ENCODE results near the gene PTPRE. TPM values are rescaled to one million over a fixed set of nuclear protein-coding genes. Genes with fewer than 3 reads are reported as not detected.
"Not testable (repeated sequence)": the region's sequence is repeated elsewhere in the genome, so short reads cannot be mapped to it uniquely, and the experiment has no call there.

The PTPRE gene
- total RNA-seq, 1 donor from 2014 or later, result 20.4 TPM

DNA sequence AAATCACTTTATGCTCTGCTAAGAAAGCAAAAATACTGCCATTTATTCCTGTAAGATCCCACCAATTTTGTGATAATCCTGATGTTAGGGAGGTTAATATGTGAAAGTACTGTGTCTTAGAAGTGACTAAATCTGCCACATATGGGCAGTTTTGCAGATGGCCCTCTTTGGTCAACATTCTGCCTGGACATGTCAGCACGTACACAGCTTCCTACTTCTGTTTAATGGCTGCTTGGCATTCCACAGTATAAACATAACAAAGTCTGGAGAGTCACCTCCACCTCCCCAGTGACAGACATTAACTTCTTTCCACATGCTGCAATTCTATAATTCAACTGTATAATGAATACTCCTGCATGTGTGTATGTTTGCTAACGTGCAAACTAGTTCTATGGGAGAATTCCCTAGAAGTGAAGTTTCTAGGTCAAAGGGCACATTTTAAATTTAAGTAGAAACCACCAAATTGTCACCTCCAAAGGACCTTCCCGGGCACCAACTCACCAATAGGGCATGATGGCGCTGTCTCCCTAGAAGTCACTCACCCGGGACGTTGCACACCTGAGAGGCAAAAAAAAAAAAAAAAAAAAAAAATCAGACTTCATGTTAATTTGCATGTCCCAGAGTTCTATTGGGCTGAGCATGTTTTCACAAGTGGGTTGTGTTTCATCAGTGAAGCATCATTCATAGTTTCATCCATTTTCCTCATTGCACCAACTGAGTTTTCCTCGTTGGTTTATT is 180.4 kb downstream of the PTPRE start:
- intact Hi-C loops (cut with micrococcal nuclease), result no loop called here

DNA sequence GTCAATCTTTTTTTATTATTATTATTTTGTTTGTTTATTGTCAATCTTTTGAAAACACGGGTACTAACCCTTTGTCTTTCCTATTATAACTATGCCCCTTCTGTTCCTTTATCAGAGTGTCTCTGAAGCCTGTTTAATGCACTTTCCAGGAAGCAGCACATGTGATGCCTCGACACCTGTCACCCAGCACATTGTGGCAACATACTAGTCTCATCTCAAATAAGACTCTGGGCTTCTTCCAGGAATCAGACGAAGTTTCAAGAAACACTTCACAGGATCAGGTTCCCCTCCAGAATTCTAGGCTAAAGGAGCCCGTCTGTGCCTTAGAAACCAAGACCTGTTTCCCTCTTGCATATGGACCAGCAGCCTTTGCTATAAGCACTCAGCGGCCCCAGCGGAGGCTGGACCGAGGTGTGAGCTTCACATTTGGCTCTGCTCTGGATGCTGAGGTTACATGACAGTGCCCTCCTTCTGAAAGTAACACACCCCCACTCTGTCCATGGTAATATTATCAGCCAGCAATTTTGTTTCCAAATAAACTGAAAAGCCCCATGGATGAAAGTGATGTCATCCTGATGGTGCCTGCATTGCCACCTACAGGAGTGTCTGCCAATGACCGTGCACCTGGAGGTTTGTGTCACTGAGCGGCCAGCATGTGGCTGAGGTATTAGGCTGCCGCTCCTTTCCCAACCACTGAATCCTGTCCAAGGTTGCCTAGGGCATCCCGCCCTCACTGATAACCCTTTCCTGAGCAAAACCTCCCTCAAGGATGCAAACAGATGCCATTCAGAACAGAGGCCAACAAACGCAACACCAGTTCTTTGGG is 181.2 kb downstream of the PTPRE start:
- intact Hi-C loops (cut with micrococcal nuclease), result no loop called here

DNA sequence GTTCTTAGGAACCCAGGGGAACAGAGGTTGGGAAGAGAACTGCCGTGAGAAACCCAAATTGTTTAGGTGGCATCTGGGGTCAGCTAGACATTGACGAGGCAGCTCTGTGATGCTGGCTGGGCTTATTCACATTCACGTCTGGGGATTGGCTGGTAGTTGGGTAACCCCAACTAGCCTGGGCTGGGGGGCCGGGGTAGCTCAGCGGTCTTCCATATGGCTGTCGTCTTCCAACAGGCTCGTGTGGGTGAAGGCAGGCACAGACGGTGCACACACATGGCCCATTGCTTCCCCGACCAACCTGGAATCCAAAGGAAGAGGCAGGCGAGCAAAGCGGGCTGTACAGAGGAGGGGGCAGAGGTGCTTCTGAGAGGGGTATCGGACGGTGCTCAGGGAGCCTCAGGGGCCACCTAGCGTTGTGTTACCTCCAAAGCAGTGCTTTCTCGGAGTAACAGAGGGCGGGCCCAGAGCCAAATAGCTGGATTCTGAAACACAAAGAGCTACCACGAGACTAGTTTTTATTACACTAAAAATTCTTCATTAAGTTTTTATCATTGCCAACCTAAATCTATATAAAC is 184.8 kb downstream of the PTPRE start:
- intact Hi-C loops (cut with micrococcal nuclease), result no loop called here

DNA sequence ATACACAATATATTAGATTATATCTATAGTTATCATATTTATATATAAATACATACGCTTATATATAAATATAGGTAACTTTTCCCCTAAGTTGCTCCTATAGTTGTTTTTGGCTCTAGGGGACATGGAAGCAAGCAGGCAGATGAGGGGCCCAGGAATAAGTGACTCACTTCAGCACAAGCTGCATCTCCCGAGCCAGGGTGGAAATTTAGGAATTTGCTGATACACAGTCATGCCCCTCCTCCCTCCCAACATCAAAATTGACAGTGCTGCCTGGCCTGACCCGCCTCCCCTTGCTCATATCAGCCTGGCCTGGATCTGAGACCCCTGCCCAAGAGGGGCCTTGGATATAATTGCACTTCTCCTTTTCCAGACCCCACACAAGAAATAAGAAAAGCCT is 185.6 kb downstream of the PTPRE start:
- intact Hi-C loops (cut with micrococcal nuclease), result no loop called here

DNA sequence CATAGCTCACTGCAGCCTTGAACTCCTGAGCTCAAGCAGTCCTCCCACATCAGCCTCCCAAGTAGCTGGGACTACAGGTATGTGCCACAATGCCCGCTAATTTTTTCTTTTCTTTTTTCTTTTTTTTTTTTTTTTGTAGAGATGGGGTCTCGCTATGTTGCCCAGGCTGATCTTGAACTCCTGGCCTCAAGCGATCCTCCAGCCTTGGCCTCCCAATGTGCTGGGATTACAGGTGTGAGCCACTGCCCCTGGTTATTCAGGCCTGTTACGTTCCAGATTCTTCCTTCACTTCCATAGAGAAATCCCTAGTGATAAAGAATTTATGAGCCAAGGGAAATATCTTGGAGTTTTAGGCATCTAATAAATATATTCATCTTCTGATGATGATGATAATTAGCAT is 187.7 kb downstream of the PTPRE start:
- intact Hi-C loops (cut with micrococcal nuclease), result not testable (repeated sequence)

DNA sequence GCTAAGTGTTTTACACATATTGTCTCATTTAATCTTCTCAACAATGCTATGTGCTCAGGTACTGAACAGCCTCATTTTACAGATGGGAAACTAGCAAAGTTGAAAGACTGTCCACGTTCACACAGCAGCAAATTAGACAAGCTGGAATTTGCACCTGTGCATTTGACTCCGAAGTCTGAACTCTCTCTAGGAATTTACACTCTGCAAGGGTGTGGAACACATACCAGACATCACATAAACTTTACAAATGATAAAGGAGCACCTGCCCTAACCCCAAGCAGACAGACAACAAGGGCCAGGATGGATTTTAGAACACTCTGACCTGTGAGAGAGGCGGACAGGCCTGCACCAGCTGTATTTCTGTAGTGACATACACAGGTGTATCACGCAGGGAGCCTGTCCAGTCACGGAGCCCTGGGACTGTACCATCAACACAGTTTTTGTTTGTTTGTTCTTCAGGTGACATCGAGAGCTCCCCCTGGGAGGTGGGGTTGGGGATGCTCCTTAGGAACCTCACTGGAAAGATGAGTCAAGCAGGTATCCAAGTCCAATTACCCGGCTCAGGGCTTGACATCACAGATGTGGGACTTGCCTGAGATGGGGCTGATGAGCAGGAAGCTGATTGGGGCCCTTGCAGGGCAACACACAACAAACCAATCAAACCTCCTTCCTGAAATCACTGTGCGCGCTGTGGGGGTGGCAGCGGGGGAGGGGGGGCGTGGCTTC is 188.3 kb downstream of the PTPRE start:
- intact Hi-C loops (cut with micrococcal nuclease), result no loop called here

DNA sequence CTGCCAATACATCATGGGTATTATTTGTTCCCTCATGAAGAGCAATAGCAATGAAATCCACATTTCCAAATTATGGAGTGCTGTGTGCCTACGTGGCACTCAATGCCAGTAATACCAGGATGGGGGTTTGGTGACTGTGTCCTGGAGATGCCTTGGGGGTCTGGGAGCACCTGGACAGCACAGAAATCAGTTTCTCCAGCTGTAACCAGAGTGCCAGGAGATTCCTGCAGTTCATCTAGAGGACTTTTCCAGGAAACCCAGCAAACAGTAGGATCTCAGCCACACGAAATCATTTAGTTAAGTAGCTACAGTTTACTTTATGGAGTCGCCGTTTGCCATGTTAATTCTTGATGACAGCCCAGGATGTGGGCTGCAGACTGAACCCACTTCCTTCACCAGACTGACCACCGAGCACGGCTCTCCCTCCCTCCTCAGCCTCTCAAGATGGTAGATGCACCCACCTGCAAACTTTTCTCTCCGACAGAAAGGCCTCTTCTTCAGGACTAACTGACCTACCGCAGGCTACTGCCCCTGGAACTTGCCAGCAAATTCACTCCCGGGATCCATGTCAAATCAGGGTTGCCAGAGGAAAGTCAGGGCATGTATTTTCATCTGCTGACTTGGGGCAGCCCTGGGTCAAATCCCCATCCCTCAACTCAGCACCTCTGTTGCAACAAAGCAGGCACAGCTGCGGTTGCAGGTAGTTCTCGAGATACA is 189.0 kb downstream of the PTPRE start:
- intact Hi-C loops (cut with micrococcal nuclease), result loop anchor here (1.0 kb wide), 1 partner anchor 30 kb away; the partner anchor contains the start of gene MKI67

DNA sequence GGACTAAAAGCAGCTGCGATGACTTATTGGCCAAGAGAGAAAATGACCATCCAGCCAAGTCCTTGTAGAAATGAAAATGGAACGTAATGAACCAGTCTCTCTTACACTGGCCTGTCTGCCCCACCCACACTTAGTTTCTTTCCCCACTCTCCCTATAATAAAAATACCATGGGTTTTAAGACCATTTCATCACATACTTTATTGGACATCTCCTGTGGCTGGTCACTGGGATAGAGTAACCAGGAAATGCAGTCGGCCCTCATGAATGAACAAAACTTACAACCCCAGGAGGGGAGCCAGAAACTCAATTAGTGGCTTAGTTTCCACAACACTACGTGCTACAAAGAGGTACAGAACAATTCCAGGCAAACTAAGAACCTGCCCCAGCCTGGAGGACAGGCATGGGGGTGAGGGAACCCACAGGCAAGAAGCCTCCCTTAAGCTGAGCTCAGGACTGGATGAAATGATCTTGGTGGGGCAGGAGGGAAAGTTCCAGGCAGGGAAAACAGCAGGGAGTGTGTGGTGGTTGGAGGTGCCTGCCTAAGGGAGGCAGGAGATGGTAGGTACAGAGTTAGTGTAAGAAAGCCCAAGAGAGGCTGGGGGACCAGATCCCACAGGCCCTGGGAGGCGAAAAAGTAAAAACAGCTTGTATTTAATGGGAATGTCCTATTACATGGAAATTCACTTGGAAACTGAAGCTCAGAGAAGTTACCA is 189.7 kb downstream of the PTPRE start:
- intact Hi-C loops (cut with micrococcal nuclease), result loop anchor here (1.0 kb wide), 1 partner anchor 30 kb away; the partner anchor contains the start of gene MKI67

DNA sequence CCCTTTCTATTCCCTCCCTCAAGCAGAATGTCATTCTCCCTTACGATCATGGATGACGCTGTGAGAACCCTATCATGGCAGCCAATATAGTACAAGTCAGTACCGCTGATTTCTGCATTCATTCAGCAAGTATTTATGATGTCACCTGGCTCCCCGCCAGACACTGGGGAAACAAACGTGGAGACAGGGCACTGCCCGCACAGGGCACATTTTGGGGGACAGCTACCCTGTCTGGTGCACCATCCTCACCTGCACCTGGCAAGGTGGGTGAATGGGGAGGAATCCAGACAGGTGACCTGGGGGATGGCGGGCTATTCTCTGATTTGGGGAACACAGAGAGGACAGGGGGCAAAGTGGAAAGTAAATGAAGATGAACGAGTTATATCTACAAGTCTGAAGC is 190.9 kb downstream of the PTPRE start:
- intact Hi-C loops (cut with micrococcal nuclease), result no loop called here

DNA sequence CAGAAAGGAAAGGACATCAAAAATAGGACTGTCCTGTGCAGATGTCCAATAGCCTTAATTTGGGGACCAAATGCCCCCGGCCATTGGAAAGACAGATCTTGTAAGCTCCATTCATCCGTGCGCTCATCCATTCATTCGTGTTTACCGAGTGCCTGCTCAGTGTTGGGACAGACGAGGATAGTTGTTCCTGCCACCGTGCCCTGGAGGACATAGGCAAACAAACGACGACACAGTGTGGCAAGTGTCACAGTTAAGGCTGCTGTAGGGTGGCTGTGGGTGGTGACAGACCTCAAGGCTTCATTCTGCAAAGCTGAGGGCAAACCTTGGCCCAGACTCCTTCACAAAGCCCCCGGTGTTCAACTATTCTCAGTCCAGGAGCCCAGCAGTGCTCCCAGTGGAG is 191.7 kb downstream of the PTPRE start:
- intact Hi-C loops (cut with micrococcal nuclease), result no loop called here

DNA sequence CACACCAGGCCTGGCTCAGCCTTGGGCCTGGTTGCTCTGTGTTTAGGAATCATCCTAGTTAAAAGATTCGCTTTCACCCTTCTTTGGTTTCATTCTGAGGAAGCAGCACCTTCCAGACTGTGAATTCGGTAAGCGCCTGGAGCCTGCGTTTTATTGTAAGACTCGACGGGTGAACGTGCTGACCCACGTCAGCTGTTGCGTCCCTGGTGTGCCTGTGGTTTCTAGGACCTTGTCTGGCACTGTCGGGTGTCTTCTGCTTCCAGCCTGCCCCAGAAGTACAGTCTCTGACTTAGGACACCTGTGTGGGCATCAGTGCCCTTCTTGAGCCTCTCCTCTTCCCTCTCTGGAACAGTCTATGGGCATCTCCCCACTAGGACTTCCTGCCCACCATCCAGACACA is 193.0 kb downstream of the PTPRE start:
- intact Hi-C loops (cut with micrococcal nuclease), result no loop called here

DNA sequence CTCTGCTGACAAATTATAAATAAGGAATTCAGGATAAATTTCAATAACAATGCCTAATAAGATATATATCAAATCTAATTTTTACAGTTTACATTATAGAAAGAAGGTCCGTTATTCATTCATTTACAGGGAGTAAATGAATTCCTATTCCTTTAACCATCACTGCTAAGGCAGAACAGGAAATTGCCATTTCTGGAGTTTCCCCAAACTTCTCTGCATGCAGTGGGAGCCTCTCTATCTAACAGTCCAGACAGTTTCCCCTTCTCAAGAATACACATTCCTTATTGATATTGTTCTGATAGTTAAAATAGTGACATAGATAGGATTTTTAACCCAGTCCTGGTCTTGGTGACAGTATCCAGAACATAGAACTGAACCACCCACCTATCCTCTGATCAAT is 195.0 kb downstream of the PTPRE start:
- intact Hi-C loops (cut with micrococcal nuclease), result no loop called here

DNA sequence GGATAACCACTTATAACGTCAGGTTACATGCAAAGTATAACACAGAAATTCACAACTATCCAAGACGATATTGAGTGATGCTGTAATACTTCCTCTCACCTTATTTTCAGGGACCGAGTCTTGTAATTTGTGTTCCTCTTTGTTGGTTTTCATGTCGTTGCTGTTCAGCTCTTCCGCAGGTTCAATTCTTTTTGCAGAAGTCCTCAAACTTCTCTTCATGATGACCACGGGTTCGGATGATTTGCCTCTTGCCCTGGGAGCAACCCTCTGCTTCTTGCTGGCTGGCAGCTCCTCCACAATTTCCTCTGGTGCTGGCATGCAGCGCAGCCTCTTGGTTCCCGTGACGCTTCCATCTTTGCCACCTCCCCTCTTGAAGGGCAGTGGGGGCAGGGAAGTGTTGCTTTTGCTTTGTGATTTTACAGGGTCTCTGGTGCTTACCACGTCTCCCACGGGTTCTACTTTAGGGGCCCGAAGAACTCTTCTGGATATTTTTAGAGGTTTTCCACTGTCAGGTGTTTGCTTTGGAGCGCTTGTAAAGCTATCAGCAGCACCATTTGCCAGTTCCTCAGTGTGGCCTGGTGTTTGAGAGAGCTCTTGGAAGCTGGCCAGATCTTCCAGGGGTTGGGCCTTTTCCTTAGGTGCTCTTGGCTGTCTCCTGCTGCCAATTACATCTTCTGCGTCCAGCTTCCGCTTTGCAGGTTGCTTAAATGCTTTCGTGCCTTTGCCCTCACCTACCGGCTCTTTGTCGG is 195.8 kb downstream of the PTPRE start:
- intact Hi-C loops (cut with micrococcal nuclease), result no loop called here

DNA sequence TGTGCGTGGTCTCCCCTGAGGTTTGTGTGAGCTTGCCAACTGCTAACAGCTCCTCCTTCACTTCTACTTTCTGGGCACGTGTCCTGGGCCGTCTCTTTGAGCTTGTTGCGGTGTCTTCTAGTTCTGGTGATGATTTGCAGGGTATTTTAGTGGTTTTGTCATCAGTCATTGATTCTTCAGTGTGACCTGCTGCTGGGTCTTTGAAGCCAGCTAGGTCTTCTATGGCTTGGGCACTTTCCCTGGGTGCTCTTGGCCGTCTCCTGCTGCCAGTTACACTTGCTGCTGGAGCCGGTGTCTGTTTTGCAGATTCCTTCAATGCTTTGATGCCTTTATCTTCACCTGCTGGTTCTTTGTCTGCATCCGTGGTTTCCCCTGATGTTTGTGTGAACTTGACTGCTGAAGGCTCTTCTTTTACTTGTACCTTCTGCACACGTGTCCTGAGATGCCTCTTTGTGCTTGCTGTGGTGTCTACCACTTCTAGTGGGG is 196.4 kb downstream of the PTPRE start:
- intact Hi-C loops (cut with micrococcal nuclease), result no loop called here

DNA sequence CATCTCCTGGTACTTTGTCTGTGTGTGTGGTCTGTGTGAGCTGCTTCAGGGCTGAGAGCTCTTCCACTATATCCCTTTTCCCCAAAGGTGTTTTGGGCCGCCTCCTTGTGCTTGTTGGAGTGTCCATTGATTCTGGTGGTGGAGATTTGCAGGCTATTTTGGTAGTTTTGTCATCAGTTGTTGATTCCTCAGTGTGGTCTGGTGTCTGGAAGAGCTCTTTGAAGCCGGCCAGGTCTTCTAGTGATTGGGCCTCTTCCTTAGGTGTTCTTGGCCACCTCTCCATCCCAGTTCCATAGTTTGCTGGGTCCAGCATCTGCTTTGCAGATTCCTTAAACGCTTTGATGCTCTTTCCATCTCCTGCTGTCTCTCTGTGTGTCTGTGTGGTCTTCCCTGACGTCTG is 198.5 kb downstream of the PTPRE start:
- intact Hi-C loops (cut with micrococcal nuclease), result no loop called here

DNA sequence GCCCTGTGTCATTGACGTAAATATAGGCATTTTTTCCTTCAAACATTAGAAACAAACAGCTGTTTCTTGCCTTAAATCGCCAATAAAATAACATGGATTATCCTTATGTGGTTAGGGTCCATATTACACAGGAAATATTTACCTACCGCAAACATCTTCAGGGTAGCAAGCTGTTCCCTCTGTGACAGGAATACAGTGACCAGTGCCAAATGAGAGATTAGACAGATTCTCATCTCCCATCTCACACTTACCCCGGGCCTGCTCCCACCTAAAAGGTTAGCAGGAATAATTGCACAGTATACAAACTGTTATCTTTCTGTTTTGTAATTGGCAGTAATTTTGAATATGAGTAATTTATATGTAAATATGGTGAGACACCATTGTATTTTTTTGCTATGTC is 202.8 kb downstream of the PTPRE start:
- intact Hi-C loops (cut with micrococcal nuclease), result no loop called here

DNA sequence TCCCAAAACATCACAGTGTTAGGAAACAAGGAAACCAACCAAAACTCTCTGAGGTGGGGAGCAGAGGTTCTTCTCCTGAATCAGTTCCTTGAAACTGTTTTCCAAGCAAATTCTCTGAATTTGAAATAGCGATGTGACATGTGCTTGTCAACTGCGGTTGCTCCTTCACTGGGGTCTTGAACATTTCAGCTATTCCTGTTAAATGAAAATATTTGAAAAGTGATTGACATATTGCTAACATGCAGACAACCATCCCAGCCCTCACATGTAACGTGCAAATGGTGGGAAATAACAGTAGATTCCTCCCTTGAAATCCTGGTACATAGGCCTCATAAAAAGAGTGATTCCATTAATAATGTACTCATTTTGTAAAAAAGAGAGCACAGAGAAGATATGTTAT is 203.4 kb downstream of the PTPRE start:
- intact Hi-C loops (cut with micrococcal nuclease), result no loop called here

DNA sequence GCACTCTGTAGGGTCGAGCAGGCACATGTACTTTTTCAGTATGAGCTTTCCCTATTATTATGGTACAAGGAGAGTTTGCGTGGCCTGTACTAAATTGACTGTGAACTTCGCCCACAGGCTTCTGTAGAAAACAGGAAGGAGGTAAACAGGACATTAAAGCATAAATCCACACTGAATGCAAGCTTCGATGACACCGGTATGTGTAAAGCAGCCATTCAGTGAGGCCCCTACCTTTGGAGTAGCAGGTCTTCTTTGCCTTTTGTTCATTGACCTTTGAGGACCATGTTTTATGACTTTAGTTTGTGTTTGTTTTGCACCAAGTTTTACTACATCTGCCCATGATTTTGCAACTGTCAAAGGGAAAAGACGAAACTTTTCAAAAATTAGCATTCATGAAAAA is 204.8 kb downstream of the PTPRE start:
- intact Hi-C loops (cut with micrococcal nuclease), result no loop called here

DNA sequence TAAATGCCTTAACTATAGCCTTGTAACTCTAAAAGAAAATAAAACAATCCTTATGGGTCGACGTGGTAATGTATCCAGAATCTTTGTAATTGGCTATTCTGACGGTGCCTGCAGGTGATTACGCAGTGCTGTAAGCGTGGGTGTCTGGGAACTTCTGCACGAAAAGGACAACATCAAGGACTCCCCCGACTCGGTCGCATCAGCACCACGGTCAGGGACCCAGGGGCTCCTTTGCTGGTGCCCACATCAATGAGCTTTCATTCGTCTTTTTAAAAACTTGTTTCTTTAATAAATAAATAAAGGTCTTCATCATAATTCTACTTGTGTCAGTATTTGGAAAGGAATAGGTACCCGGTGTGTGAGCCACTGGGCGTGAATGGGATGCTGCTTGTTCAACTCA is 206.1 kb downstream of the PTPRE start:
- intact Hi-C loops (cut with micrococcal nuclease), result no loop called here

DNA sequence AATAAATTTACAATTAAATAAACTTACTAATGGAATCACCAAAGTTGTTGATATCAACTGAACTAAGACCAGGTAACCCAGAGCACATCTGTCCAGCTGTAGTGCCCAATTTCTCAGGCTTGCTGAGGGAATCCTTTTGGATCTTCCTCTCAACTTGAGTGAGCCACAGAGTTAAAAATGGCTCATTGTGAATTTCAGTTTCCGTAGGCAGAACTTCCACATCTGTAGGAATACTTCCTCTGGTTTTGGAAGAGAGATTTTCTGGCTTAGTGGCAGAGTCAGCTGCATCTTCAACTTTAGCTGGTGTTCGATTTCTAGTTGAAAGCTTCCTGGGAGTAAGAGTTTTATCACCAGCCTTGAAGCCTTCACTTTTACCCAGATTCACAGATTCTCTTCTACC is 208.0 kb downstream of the PTPRE start:
- intact Hi-C loops (cut with micrococcal nuclease), result no loop called here

Measured in T-helper 2 cell treated with Interferon-gamma antibody and Interleukin-4, amounts not matched to agents 100 ng/mL and 5 ng/mL, for 36 hours (primary cell).